ENCODE measurements around the gene GUCY1A2. TPM values are rescaled to one million over a fixed set of nuclear protein-coding genes. Genes with fewer than 3 reads are reported as not detected.

The GUCY1A2 gene
- total RNA-seq, 4 donors from 2014 or later, result 2.4 to 17.0 (median 9.9) TPM

DNA sequence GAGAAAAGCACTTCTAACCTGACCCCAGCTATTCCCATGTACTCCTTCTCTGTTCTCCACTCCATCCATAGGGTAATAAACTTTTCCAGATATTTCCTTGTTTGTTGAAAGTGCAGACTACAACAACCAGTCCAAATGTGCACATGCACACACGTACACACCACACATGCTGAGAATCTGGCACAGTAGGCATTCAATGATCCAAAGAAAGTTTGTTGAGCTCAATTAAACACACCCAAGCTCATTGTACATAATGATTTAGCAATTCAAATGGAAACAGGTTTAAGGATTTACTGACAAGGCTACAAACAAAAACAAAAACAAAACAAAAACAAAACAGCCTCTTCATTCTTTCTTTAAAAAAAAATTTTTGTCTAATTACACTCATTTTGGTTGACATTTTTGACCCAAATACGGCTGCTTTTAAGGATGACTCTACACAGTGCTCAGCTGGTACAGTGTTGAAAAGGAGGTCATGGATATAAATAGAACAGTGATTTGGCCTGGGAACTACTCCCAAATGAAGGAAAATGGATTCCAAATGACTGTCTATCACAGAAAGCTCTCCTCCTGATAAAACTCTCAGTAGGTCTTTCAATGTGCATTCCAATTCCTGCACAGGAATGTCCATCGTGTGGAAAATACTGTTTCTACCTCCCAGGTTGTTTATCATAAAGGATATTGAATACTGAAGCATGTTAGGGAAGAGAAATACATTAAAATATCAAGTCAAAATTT, 232.2 kb downstream of the GUCY1A2 start:
- TF ChIP-seq, protein P1, sequence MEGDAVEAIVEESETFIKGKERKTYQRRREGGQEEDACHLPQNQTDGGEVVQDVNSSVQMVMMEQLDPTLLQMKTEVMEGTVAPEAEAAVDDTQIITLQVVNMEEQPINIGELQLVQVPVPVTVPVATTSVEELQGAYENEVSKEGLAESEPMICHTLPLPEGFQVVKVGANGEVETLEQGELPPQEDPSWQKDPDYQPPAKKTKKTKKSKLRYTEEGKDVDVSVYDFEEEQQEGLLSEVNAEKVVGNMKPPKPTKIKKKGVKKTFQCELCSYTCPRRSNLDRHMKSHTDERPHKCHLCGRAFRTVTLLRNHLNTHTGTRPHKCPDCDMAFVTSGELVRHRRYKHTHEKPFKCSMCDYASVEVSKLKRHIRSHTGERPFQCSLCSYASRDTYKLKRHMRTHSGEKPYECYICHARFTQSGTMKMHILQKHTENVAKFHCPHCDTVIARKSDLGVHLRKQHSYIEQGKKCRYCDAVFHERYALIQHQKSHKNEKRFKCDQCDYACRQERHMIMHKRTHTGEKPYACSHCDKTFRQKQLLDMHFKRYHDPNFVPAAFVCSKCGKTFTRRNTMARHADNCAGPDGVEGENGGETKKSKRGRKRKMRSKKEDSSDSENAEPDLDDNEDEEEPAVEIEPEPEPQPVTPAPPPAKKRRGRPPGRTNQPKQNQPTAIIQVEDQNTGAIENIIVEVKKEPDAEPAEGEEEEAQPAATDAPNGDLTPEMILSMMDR (IDR thresholded peaks at IDR 0.05; ENCODE audit: low read depth), result no peak

DNA sequence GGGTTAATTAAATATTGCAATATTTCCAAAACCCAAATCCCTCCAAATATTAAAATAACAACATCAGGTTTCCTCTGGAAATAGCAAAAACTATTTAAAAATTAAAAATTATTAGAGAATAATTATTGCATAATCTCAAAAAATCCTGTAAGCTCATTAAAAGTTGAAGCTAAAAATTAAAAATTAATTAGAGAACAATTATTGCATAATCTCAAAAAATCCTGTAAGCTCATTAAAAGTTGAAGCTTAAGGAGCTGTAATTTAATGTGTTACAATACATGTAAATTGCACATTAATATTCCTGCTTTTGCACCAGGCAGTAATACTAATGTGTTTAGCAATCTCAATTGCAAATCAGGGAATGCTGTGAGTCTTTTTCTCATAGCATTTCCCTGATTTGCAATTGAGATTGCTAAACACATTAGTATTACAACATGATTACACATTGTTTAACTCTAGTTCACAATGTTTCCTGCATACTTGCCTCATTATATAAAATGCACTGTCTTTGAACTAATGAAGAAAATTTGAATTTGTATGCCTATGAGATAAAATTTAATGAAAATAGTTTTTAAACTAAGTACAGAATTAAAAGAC, 247.7 kb downstream of the GUCY1A2 start:
- TF ChIP-seq, protein P1 (IDR thresholded peaks at IDR 0.05; ENCODE audit: low read depth), result no peak

DNA sequence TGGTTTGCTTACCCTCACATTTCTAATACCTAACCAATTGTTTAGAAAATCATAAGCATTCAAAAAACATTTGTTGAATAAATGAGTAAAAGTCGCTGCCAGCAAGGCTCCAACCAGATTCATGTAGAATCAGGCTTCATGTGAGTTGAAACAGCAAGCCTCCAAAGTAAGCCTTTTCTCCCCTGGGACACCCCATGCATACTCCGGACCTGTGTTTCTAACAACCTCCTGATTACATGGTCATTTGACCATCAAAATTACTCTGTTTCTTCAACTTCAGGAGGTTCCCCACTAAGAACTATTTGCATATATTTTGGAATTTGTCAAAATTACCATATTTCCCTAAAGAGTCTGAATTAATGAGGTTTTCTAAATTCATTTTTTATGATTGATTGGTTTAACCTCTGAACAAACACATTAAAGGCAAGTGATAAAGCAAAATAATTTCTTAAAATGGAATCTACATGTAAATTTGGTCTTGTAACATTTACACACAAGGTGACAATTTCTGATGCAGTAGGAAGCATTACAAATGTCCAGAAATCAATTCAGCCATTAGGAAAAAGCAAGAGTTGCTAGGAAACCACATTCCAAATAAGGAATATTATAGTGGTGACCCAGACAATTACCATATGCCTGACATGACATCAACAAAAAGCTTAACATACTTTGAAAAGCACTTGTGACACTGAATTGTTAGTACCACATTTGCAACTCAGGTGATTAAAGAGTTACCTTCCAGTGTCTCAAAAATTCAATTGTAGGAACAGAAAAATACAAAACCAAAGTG, 252.6 kb downstream of the GUCY1A2 start:
- TF ChIP-seq, protein P1 (IDR thresholded peaks at IDR 0.05; ENCODE audit: low read depth), result no peak

DNA sequence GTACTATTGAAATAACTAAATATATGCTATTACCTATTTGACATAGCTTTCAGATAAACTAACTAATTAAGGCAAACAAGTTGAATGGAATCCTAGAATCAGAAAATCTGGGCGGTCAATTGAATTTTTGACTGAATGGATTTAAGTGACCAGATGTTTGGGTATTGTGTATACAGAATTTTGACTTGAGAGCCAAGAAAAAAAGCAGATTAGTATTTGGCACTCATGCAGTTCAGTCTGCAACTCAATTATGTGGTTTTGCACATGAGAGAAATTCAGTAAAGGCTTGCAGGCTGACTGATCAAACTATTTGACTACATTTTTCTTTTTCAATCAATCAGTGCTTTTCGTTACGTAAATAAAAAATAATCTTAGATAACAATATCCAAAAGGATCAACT, 254.8 kb downstream of the GUCY1A2 start:
- TF ChIP-seq, protein P1 (IDR thresholded peaks at IDR 0.05; ENCODE audit: low read depth), result no peak

DNA sequence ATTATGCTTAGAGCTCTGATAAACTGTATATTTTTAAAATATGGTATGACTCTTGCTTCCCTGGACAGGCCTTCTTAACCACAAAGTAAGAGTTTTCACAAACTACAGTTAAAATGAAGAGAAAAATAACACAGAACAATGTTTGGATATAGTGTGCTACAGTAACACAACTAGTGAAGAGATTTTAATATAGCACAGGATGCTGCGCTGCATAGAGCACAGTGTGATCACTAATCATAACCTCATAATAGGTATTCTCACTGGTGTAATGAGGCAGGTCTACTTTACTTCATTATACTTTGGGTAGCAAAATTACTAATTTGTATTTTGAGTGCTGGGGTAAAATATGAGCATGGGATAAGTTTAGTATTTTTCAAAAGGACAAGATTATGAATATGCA, 256.5 kb downstream of the GUCY1A2 start:
- TF ChIP-seq, protein P1 (IDR thresholded peaks at IDR 0.05; ENCODE audit: low read depth), result no peak

DNA sequence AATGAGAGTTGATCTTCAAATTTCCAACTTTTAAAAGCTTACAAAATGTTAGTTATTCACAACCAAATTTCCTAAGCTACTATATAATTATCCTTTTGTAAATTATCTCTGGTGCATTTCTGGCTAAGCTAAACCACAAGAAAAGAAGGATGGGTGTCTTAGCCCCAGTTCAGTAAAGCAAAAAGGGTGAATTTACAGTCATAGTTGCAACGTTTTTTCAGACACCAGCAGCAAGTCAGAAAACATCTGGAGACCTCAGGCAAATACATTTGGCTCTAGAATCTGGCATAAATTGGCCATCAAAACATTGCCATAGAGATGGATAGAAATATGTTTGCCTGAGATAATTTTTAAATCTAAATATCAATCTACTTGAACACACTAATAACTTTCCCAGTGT, 257.0 kb downstream of the GUCY1A2 start:
- TF ChIP-seq, protein P1 (IDR thresholded peaks at IDR 0.05; ENCODE audit: low read depth), result no peak

DNA sequence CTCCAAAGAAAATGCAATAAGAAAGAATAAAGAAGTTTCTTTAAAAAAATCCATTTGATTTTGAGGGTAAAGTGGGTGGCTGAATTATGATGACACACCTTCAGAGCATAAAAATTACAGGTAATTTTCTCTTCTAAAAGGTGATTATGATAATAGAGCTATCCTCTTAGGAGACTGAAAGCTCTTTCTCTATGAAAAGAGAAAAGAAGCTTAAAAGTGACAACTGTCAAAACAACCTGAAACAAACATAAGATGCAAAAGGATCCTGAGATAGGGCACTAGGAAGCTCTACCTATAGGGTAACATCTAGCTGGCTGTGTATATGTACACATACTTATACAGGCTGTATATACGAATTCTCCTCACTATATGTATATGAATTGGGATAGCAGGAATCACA, 270.2 kb downstream of the GUCY1A2 start:
- TF ChIP-seq, protein P1 (IDR thresholded peaks at IDR 0.05; ENCODE audit: low read depth), result no peak
